AG09319 (cell line): ENCODE data around the gene ADGRL3.

Experiments used
- DNase-seq: peaks from one replicate; pipeline ENCODE4 v3.0.0-alpha.2; 2010; ENCODE audit warnings: low read depth; ENCODE audit errors: extremely low read depth
- TF ChIP-seq, protein P1 (sequence below): IDR thresholded peaks from 2 replicates; pipeline ENCODE4 v1.5.1; 2011; ENCODE audit warnings: low read depth, mild to moderate bottlenecking, inconsistent platforms, low read length, moderate library complexity

The ADGRL3 gene

DNA sequence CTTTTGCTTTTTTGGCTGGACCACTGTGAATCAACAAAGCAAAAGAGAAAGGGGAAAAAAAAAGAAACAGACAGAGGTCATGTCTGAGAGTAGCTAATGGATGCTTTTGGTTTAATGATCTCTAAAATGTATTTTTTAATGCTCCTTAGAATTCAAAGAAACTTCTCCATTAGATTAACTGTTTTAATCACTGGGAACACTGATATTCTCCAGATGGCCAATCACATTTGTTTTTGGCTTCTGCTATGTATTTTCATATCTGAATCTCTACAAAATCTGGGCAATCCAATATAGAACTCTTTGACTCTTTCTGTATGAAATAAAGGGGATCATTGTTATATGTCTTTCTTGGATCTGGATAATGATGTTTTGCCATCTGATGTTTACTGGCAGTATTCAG is 278.2 kb downstream of the ADGRL3 start:
- TF ChIP-seq, protein P1, sequence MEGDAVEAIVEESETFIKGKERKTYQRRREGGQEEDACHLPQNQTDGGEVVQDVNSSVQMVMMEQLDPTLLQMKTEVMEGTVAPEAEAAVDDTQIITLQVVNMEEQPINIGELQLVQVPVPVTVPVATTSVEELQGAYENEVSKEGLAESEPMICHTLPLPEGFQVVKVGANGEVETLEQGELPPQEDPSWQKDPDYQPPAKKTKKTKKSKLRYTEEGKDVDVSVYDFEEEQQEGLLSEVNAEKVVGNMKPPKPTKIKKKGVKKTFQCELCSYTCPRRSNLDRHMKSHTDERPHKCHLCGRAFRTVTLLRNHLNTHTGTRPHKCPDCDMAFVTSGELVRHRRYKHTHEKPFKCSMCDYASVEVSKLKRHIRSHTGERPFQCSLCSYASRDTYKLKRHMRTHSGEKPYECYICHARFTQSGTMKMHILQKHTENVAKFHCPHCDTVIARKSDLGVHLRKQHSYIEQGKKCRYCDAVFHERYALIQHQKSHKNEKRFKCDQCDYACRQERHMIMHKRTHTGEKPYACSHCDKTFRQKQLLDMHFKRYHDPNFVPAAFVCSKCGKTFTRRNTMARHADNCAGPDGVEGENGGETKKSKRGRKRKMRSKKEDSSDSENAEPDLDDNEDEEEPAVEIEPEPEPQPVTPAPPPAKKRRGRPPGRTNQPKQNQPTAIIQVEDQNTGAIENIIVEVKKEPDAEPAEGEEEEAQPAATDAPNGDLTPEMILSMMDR = no peak

DNA sequence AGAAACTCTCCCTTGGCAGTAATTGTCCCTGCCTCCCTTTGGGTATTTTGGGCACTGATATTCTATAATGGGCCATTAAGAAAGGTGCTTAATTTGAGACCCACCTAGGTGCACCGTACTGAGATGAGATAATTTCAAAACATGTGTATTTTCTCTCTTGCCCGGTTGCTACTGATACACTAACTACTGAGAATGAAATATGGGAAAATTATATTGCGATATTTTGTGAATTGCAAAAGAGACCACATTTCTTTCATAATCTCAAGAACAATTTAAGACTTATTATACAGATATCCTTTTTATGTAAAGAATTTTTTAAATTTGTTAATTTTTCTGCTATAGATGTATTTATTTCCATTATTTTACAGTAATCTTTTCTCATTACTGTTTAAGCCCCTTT is 284.9 kb downstream of the ADGRL3 start:
- TF ChIP-seq, protein P1 = no peak
- DNase-seq = no peak

More for the DNA sequence above, 278.2 kb downstream of the ADGRL3 start:
- DNase-seq = no peak

DNA sequence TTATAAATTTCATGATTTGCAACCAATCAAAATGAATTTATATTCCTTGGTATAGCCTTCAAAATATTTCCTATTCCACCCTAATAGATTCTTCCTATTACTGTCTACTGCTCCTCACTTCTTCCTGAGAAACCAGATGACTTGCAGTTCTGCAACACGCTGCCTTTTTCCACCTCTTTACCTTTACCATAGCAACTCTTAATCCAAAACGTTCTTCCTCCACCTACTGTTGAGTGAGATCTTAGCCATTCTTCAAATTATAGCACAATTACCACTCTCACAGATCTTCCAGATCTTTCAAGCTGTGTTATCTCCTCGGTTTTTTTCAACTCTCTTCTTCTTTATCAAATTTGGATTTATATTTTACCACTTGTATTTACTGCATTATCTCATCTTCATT is 289.8 kb downstream of the ADGRL3 start:
- no peak for DNase-seq
- TF ChIP-seq, protein P1 = no peak

DNA sequence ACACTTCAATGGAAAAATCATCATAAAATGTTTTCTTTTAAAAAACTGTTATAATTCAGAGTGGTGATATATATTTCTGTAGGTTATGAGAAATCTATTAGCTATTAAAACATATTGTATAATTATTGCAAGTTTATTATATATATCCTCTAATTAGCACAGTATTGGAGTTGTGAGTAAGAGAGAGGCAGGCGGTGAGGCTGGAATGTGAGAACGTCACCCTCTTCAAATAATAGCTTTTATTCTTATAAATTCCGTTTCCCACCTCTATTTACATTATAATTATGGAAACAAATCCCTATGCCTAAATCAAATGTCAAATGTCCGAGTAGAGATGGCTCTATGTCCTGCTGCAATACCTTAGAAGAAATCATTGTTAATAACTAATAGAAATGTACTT is 292.9 kb downstream of the ADGRL3 start:
- TF ChIP-seq, protein P1 = no peak
- DNase-seq = no peak

DNA sequence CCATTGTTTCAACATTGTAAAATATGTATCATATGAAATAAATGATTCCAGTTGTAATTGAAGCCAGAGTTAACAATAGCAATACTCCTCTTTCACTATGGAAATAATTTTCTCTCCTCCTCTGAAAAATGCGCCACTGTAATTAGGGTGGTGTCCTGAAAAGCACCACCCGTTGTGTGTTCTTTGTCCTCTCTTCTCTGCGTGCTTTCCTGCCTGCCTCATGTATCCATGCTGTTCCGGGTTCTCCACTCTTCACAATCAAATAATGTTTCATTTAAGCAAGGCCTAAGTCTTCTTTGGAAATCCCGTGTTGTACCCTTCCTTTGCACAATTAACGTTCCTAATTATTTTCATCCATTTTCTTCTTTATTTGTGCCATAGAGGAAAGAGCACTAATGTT is 293.3 kb downstream of the ADGRL3 start:
- TF ChIP-seq, protein P1 = no peak
- DNase-seq = no peak

DNA sequence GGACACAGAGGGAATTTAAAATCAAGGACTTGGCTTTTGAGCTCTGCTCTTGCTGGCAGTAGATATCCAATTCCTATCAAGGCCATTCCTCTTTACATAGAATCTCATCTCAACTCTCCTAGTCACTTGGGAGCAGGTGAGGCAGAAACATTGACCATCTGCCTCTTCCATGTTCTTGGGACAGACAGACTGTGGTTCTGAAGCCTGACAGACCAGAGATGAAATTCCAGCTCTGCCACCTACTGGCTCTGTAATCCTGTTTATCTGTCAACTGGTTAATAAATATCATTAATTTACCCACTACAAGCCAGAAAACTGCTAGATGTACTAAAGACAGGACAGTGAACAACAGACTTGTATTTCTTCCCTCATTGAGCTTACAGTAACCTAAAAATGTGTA is 300.8 kb downstream of the ADGRL3 start:
- DNase-seq = no peak
- TF ChIP-seq, protein P1 = no peak

- no peak for DNase-seq
- TF ChIP-seq, protein P1 = no peak
These were observed 301.7 kb downstream of the ADGRL3 start for GRCh38 chr4:61501812-61502211.
